Activated naive CD8-positive, alpha-beta T cell treated with anti-CD3 and anti-CD28 coated beads, Interleukin-2, amount 50 U/mL, for 16 hours (primary cell): ENCODE data around the gene FAM78A.
"Not testable (repeated sequence)": the region's sequence is repeated elsewhere in the genome, so short reads cannot be mapped to it uniquely, and the experiment has no call there.

Experiments used
- DNase-seq: peaks from one replicate; pipeline ENCODE4 v3.0.0-alpha.2; 2020; ENCODE audit warnings: low read depth, low spot score

FAM78A gene

DNA sequence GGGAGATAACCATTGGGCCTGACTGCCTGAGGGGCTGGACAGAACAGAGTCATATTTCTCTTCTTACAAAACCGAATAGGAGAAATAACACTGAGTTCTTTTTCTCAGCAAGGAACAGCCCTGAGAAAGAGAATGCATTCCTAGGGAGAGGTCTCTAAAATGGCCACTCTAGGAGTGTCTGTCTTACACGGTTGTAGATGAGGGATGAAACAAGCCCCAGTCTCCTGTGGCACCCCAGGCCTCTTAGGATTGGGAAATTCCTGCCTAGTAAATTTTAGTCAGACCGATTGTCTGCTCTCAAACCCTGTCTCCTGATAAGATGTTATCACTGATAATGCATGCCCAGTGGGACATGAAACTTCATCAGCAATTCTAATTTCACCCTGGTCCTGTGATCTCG, 64.4 kb downstream of the FAM78A start:
- not testable (repeated sequence) for DNase-seq
